Fibroblast of lung (primary cell): ENCODE measurements around the gene MICAL3. TPM values are rescaled to one million over a fixed set of nuclear protein-coding genes. Genes with fewer than 3 reads are reported as not detected.

Experiments
- DNase-seq, 2 donors: peaks; one replicate each; pipeline versions ENCODE4 v3.0.0 to v3.0.0-alpha.2; 2010; ENCODE audit warnings: low read depth in 2 of 2
- H2AFZ ChIP-seq: 2 replicates; pipeline ENCODE4 v1.5.1; 2012; ENCODE audit warnings: low read length, control low read depth, inconsistent platforms
- H3K27ac ChIP-seq: 2 replicates; pipeline ENCODE4 v1.5.1; 2011; ENCODE audit warnings: low read length, control low read depth; ENCODE audit not compliant: insufficient read depth
- H3K27me3 ChIP-seq: 2 replicates; pipeline ENCODE4 v1.5.1; 2011; ENCODE audit warnings: mild to moderate bottlenecking, low read length; ENCODE audit not compliant: control insufficient read depth, insufficient read depth
- H3K36me3 ChIP-seq: 2 replicates; pipeline ENCODE4 v1.5.1; 2011; ENCODE audit warnings: low read length; ENCODE audit not compliant: control insufficient read depth, insufficient read depth
- H3K4me1 ChIP-seq: 2 replicates; pipeline ENCODE4 v1.5.1; 2011; ENCODE audit warnings: low read length; ENCODE audit not compliant: control insufficient read depth, insufficient read depth; ENCODE audit errors: extremely low read depth
- H3K4me2 ChIP-seq: 2 replicates; pipeline ENCODE4 v1.5.1; 2011; ENCODE audit warnings: low read length, control low read depth; ENCODE audit not compliant: insufficient read depth; ENCODE audit errors: extremely low read depth
- H3K4me3 ChIP-seq, 4 experiments: fragments of 200-600 bp in 1 of 4; sonication (generic) in 1 of 4; replicated peaks in 1 of 4; 2 replicates each; pipeline ENCODE4 v1.5.1; 2011 to 2016; ENCODE audit warnings: low read length in 4 of 4, low read depth in 3 of 4, mild to moderate bottlenecking in 3 of 4, control low read depth in 2 of 4, inconsistent platforms in 1 of 4, mixed read lengths in 1 of 4; ENCODE audit not compliant: insufficient read depth in 1 of 4; ENCODE audit errors: control extremely low read depth in 1 of 4
- H3K79me2 ChIP-seq: 2 replicates; pipeline ENCODE4 v1.5.1; 2012; ENCODE audit warnings: mild to moderate bottlenecking, low read length, inconsistent platforms; ENCODE audit not compliant: control insufficient read depth, insufficient read depth
- H3K9ac ChIP-seq: 2 replicates; pipeline ENCODE4 v1.5.1; 2011; ENCODE audit warnings: mild to moderate bottlenecking, low read length, control low read depth; ENCODE audit not compliant: insufficient read depth
- H3K9me3 ChIP-seq: 2 replicates; pipeline ENCODE4 v1.5.1; 2012; ENCODE audit warnings: low read depth, low read length; ENCODE audit not compliant: control insufficient read depth, insufficient read depth
- H4K20me1 ChIP-seq: 2 replicates; pipeline ENCODE4 v1.5.1; 2011; ENCODE audit warnings: low read length; ENCODE audit not compliant: control insufficient read depth, insufficient read depth; ENCODE audit errors: extremely low read depth
- EZH2 ChIP-seq: IDR thresholded peaks from 2 replicates; pipeline ENCODE4 v1.5.1; 2012; ENCODE audit warnings: low read length, control low read depth, mild to moderate bottlenecking; ENCODE audit errors: missing control alignments
- polyA plus RNA-seq, 2 donors: library from polyadenylated mRNA; depleted of rRNA in 1 of 2; stranded (reverse) in 1 of 2; unstranded in 1 of 2; fragments of >200 nt; gene quantifications; 2 replicates each; pipeline ENCODE4 v1.2.1, GENCODE V29; 2011 to 2012; ENCODE audit warnings: missing spikeins in 1 of 2
- total RNA-seq: library from RNA; depleted of rRNA; stranded (reverse); fragments of >200 nt; gene quantifications from 2 replicates; pipeline ENCODE4 v1.2.1, GENCODE V29; 2014
- TF ChIP-seq, protein P1 (sequence below), 2 donors: IDR thresholded peaks in 1 of 2; conservative IDR thresholded peaks in 1 of 2; 1 replicate in 1 of 2; 2 replicates in 1 of 2; pipeline ENCODE4 v1.5.1; 2011 to 2012; ENCODE audit warnings: low read length in 2 of 2, control low read depth in 1 of 2, inconsistent platforms in 1 of 2, low read depth in 1 of 2, mild to moderate bottlenecking in 1 of 2

Gene MICAL3
- total and polyA plus RNA-seq, 2 donors (not counting 1 experiment from before 2014, with no cell fraction given), result 10.8 to 22.6 TPM

- DNase-seq, result no peak
- no peaks in the 10 kb centered on the region for H4K20me1 ChIP-seq
- H3K9ac ChIP-seq, result no peak overlapping the region
- peaks cover 9% of the 10 kb centered on the region for H3K36me3 ChIP-seq
- no peak for TF ChIP-seq EZH2
- TF ChIP-seq, protein P1, sequence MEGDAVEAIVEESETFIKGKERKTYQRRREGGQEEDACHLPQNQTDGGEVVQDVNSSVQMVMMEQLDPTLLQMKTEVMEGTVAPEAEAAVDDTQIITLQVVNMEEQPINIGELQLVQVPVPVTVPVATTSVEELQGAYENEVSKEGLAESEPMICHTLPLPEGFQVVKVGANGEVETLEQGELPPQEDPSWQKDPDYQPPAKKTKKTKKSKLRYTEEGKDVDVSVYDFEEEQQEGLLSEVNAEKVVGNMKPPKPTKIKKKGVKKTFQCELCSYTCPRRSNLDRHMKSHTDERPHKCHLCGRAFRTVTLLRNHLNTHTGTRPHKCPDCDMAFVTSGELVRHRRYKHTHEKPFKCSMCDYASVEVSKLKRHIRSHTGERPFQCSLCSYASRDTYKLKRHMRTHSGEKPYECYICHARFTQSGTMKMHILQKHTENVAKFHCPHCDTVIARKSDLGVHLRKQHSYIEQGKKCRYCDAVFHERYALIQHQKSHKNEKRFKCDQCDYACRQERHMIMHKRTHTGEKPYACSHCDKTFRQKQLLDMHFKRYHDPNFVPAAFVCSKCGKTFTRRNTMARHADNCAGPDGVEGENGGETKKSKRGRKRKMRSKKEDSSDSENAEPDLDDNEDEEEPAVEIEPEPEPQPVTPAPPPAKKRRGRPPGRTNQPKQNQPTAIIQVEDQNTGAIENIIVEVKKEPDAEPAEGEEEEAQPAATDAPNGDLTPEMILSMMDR (conservative IDR thresholded peaks at IDR 0.05 in 1 of 2, IDR thresholded peaks at IDR 0.05 in 1 of 2; ENCODE audit: low read depth in 1 of 2, low read length in 2 of 2), result no peak
- no peaks in the 10 kb centered on the region for H3K79me2 ChIP-seq
- H3K4me2 ChIP-seq, result no peak overlapping the region
- no peaks in the 10 kb centered on the region for H3K4me1 ChIP-seq
- no peaks in the 10 kb centered on the region for H3K9me3 ChIP-seq
- H3K27ac ChIP-seq, result no peak overlapping the region
- H2AFZ ChIP-seq, result no peak overlapping the region
- no peaks in the 10 kb centered on the region for H3K27me3 ChIP-seq
- no peak overlapping the region for H3K4me3 ChIP-seq
These were observed 158.2 kb downstream of the MICAL3 start for GRCh38 chr22:17866127-17866526.

DNA sequence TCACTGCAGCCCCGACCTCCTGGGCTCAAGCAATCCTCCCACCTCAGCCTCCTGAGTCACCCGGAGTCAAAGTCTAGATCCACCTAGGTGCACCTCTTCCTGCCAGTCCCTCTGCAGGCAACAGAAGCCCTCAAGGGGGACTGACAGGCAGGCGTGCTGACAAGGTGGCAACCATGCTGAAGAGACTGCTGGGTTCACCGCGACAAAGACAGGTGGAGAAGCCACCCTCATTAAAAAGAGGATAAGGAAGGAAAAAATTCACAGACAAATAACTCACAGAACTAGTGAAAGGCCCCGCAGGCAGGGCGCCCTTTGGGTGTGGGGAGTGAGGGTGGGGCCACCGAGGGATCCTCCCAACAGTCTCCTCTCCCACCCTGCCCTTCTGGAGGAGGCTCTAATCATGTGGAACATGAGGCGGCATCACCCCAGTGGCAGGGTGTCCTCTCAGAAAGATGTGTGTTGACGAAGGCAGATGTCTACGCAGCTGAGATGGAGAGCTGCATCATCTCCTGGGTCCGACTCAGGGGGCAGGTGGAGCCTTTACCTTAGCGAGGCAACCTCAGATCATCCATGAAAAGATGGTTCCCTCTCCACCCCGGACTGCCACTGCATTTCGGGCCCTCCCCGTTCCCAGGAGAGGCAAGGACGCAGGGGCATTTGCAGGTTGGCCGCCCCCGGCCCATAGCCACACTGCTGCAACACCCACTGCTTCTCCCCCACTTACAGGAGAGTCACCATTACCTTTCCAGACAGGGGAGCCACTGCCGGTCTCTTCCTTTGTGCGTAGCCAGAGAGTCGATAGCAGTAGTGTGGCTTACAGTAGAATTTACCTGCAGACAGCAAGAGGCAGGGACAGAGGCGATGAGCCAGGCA, 158.9 kb downstream of the MICAL3 start:
- Histone ChIP-seq H3K27me3 (no peaks in the 10 kb centered on the region), H2AFZ (no peak overlapping the region), H3K79me2 (no peaks in the 10 kb centered on the region), H3K36me3 (peaks cover 9% of the 10 kb centered on the region), H3K9me3 (no peaks in the 10 kb centered on the region), H3K4me3 (no peak overlapping the region), H3K4me2 (no peak overlapping the region), H4K20me1 (no peaks in the 10 kb centered on the region), H3K4me1 (no peaks in the 10 kb centered on the region), H3K27ac (no peak overlapping the region), H3K9ac (no peak overlapping the region)
- TF ChIP-seq, protein P1 (conservative IDR thresholded peaks at IDR 0.05 in 1 of 2, IDR thresholded peaks at IDR 0.05 in 1 of 2; ENCODE audit: low read depth in 1 of 2, low read length in 2 of 2), result no peak
- TF ChIP-seq EZH2, result no peak
- no peak for DNase-seq

DNA sequence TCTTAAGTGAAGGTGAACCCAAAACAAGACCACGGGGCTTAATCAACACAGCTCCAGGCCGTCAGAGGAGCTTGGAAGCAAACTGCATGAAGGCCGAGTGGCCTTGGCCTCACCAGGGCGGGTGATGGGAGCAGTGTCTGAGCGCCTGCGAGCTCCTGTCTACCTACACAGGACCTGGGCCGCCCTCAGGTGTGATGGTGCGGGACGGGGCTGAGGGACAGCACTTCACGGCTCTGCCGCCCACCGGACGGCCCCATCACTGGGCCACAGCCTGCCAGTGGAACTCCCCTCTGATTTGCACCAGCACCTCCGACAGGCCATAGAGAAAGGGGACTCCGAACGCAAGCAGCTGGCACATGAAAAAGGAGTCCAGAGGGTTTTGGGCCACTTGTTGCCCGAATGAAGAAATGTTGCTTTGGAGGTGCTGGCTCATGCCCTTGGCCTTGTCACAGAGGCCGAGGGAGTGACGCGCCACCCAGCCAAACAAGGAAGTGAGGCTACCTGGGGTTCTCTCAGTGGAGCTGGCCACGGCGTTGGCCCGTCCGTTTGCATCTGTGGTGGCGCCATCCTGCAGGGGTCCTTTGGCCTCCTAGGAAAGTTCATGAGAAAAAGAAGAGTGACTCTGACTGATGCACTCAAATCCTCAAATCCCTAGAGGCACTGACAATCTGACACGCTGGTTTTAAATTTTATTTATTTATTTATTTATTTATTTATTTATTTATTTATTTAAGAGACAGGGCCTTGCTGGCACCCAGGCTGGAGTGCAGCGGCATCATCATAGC, 159.8 kb downstream of the MICAL3 start:
- no peaks in the 10 kb centered on the region for H3K4me1 ChIP-seq
- H3K79me2 ChIP-seq, result no peaks in the 10 kb centered on the region
- DNase-seq, result no peak
- H3K27ac ChIP-seq, result no peak overlapping the region
- no peak overlapping the region for H3K9ac ChIP-seq
- H3K9me3 ChIP-seq, result no peaks in the 10 kb centered on the region
- H3K27me3 ChIP-seq, result no peaks in the 10 kb centered on the region
- H2AFZ ChIP-seq, result no peak overlapping the region
- TF ChIP-seq EZH2, result no peak
- TF ChIP-seq, protein P1 (conservative IDR thresholded peaks at IDR 0.05 in 1 of 2, IDR thresholded peaks at IDR 0.05 in 1 of 2; ENCODE audit: low read depth in 1 of 2, low read length in 2 of 2), result no peak
- no peak overlapping the region for H3K4me3 ChIP-seq
- H3K36me3 ChIP-seq, result peaks cover 9% of the 10 kb centered on the region
- no peak overlapping the region for H3K4me2 ChIP-seq
- no peaks in the 10 kb centered on the region for H4K20me1 ChIP-seq
